Breast epithelium (tissue), 4 donors: ENCODE results near the gene EHMT1. TPM values are rescaled to one million over a fixed set of nuclear protein-coding genes. Genes with fewer than 3 reads are reported as not detected.
"Not testable (repeated sequence)": the region's sequence is repeated elsewhere in the genome, so short reads cannot be mapped to it uniquely, and the experiment has no call there.

ENCODE experiments used
- DNase-seq, 2 donors: peaks; one replicate each; pipeline ENCODE4 v3.0.0-alpha.2; 2019; ENCODE audit warnings: low spot score in 2 of 2
- H3K27ac ChIP-seq, 2 donors: fragments of 200-600 bp; sonication (generic) in 1 of 2; one replicate each; pipeline ENCODE4 v1.5.1; 2016 to 2019; ENCODE audit warnings: mild to moderate bottlenecking in 1 of 2
- H3K27me3 ChIP-seq, 2 donors: fragments of 200-600 bp; sonication (generic) in 1 of 2; one replicate each; pipeline versions ENCODE4 v1.5.1 to v1.6.0; 2017 to 2019; ENCODE audit warnings: control low read depth in 1 of 2, mild to moderate bottlenecking in 1 of 2
- H3K36me3 ChIP-seq: fragments of 200-600 bp; one replicate; pipeline ENCODE4 v1.5.1; 2019
- H3K4me1 ChIP-seq, 2 donors: fragments of 200-600 bp; sonication (generic); one replicate each; pipeline ENCODE4 v1.5.1; 2016 to 2019; ENCODE audit warnings: control low read depth in 1 of 2
- H3K4me3 ChIP-seq, 3 donors: fragments of 200-600 bp; sonication (generic); 1 replicate in 2 of 3; 2 replicates in 1 of 3; pipeline ENCODE4 v1.5.1; 2016 to 2019; ENCODE audit warnings: mild to moderate bottlenecking in 3 of 3, moderate library complexity in 2 of 3
- H3K9me3 ChIP-seq, 2 donors: fragments of 200-600 bp; sonication (generic) in 1 of 2; one replicate each; pipeline ENCODE4 v1.5.1; 2016 to 2019; ENCODE audit warnings: control low read depth in 1 of 2
- CTCF ChIP-seq, 3 donors: fragments of 450-650 bp; IDR thresholded peaks; one replicate each; pipeline ENCODE4 v1.5.1; 2016 to 2017; ENCODE audit warnings: antibody characterized with exemption in 3 of 3, mild to moderate bottlenecking in 3 of 3, moderate library complexity in 3 of 3
- POLR2A ChIP-seq: fragments of 450-650 bp; IDR thresholded peaks from one replicate; pipeline ENCODE4 v1.6.1; 2016; ENCODE audit warnings: antibody characterized with exemption, mild to moderate bottlenecking, moderate library complexity
- POLR2AphosphoS5 ChIP-seq, 3 donors: sonication (generic); formaldehyde crosslinking; IDR thresholded peaks; one replicate each; pipeline ENCODE4 v1.6.1; 2017; ENCODE audit warnings: antibody characterized with exemption in 3 of 3
- intact Hi-C: fragments of 100-400 bp; cut with DNase I; formaldehyde crosslinking; loops from one replicate; pipeline ENCODE4 v1.15.1; 2023; ENCODE audit warnings: low total_unique reads
- total RNA-seq, 3 donors: library from RNA; depleted of rRNA; stranded (reverse); fragments of >200 nt; gene quantifications; one replicate each; pipeline ENCODE4 v1.1.0, GENCODE V29; 2016

The EHMT1 gene
- total RNA-seq, 3 donors from 2014 or later: 63.7 to 113 (median 91.2) TPM

GRCh38 chr9:137715321-137715720, 96.5 kb downstream of the EHMT1 start:
- H3K36me3 ChIP-seq: peaks cover 4% of the 10 kb centered on the region

GRCh38 chr9:137715866-137716693, 97.3 kb downstream of the EHMT1 start:
- intact Hi-C loops, H3K36me3 ChIP-seq: not testable (repeated sequence)

More at GRCh38 chr9:137715321-137715720, 96.5 kb downstream of the EHMT1 start:
- H3K4me3 ChIP-seq: no peak overlapping the region
- H3K27me3 ChIP-seq: no peaks in the 10 kb centered on the region
- no peak overlapping the region for H3K27ac ChIP-seq
- peaks cover 0 to 4% of the 10 kb centered on the region in 2 donors for H3K9me3 ChIP-seq
- intact Hi-C loops: no loop called here
- DNase-seq: no peak
- no peak for TF ChIP-seq CTCF (IDR thresholded peaks at IDR 0.05)
- TF ChIP-seq POLR2AphosphoS5 (IDR thresholded peaks at IDR 0.05): no peak
- no peak for TF ChIP-seq POLR2A
- no peaks in the 10 kb centered on the region for H3K4me1 ChIP-seq

GRCh38 chr9:137716694-137717287, 98.0 kb downstream of the EHMT1 start:
- TF ChIP-seq POLR2AphosphoS5 (IDR thresholded peaks at IDR 0.05) (no peak), POLR2A (no peak), CTCF (IDR thresholded peaks at IDR 0.05) (no peak)
- intact Hi-C loops: no loop called here
- H3K27ac ChIP-seq: no peak overlapping the region
- H3K27me3 ChIP-seq: no peaks in the 10 kb centered on the region
- DNase-seq: no peak
- no peaks in the 10 kb centered on the region for H3K4me1 ChIP-seq
- H3K36me3 ChIP-seq: peaks cover 4% of the 10 kb centered on the region
- no peak overlapping the region for H3K4me3 ChIP-seq
- peaks cover 0 to 4% of the 10 kb centered on the region in 2 donors for H3K9me3 ChIP-seq

More at GRCh38 chr9:137715866-137716693, 97.3 kb downstream of the EHMT1 start:
- H3K4me1 ChIP-seq, H3K9me3 ChIP-seq, H3K4me3 ChIP-seq, H3K27me3 ChIP-seq, DNase-seq, H3K27ac ChIP-seq: not testable (repeated sequence)

- Histone ChIP-seq H3K27me3 (no peaks in the 10 kb centered on the region), H3K36me3 (peaks cover 4% of the 10 kb centered on the region), H3K9me3 (peaks cover 0 to 4% of the 10 kb centered on the region in 2 donors), H3K27ac (no peak overlapping the region), H3K4me1 (no peaks in the 10 kb centered on the region), H3K4me3 (no peak overlapping the region)
- intact Hi-C loops: no loop called here
- DNase-seq: no peak
- TF ChIP-seq CTCF (IDR thresholded peaks at IDR 0.05) (no peak), POLR2AphosphoS5 (IDR thresholded peaks at IDR 0.05) (no peak), POLR2A (no peak)
These were observed 99.0 kb downstream of the EHMT1 start for GRCh38 chr9:137717776-137718327.

- Histone ChIP-seq H3K4me3 (no peak overlapping the region), H3K27me3 (no peaks in the 10 kb centered on the region), H3K9me3 (peaks cover 0 to 4% of the 10 kb centered on the region in 2 donors), H3K36me3 (peaks cover 4% of the 10 kb centered on the region), H3K27ac (no peak overlapping the region), H3K4me1 (no peaks in the 10 kb centered on the region)
- DNase-seq: no peak
- intact Hi-C loops: no loop called here
- TF ChIP-seq POLR2A: no peak
- TF ChIP-seq POLR2AphosphoS5 (IDR thresholded peaks at IDR 0.05): no peak
- no peak for TF ChIP-seq CTCF (IDR thresholded peaks at IDR 0.05)
These were observed 100.4 kb downstream of the EHMT1 start for GRCh38 chr9:137719194-137719593.
